Measurements from ENCODE around the gene KLHL41. TPM values are rescaled to one million over a fixed set of nuclear protein-coding genes. Genes with fewer than 3 reads are reported as not detected.
"Not testable (repeated sequence)": the region's sequence is repeated elsewhere in the genome, so short reads cannot be mapped to it uniquely, and the experiment has no call there.

Gene KLHL41
- total RNA-seq, 1 donor from 2014 or later = not detected

DNA sequence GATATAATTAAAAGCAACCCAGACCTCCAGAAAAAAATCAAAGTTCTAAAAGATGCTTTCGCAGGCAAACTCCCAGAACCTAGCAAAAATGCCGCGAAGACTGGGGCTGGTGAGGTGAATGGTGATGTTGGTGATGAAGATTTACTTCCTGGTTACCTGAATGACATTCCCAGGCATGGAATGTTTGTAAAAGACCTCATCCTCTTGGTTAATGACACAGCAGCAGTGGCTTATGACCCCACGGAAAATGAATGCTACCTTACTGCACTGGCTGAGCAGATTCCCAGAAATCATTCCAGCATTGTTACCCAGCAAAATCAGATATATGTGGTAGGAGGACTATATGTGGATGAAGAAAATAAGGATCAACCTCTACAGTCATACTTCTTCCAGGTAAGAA is 994 bp downstream of the KLHL41 start:
- DNase-seq (ENCODE audit: low read depth) (no peak), FAIRE-seq (no peak)
- no peaks in the 10 kb centered on the region for H3K27me3 ChIP-seq (ENCODE audit: control insufficient read depth, insufficient read depth, low read length)
- no peak overlapping the region for H3K4me3 ChIP-seq (ENCODE audit: low read depth, low read length)
- TF ChIP-seq, protein P1, sequence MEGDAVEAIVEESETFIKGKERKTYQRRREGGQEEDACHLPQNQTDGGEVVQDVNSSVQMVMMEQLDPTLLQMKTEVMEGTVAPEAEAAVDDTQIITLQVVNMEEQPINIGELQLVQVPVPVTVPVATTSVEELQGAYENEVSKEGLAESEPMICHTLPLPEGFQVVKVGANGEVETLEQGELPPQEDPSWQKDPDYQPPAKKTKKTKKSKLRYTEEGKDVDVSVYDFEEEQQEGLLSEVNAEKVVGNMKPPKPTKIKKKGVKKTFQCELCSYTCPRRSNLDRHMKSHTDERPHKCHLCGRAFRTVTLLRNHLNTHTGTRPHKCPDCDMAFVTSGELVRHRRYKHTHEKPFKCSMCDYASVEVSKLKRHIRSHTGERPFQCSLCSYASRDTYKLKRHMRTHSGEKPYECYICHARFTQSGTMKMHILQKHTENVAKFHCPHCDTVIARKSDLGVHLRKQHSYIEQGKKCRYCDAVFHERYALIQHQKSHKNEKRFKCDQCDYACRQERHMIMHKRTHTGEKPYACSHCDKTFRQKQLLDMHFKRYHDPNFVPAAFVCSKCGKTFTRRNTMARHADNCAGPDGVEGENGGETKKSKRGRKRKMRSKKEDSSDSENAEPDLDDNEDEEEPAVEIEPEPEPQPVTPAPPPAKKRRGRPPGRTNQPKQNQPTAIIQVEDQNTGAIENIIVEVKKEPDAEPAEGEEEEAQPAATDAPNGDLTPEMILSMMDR (IDR thresholded peaks at IDR 0.05; ENCODE audit: insufficient read depth, low read length, severe bottlenecking) = no peak
- H3K36me3 ChIP-seq (ENCODE audit: control insufficient read depth, insufficient read depth, low read length) = no peaks in the 10 kb centered on the region

DNA sequence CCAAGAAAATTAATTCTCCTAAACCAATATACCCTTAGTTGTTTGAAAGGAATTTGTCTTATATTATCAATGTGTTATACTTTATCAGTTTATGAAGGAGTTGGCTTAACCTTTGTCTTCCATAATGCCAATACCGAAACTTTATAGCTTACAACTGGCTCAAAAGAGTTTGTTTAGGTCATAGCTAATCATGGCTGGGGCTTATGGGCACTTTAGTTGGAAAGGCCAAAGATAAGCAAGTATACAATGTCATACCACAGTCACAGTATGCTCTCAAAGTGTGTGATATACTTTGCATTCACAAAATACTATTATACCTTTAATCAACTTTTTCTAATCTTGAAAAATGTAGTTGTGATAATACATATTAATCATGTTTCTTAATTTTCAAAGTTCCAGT is 2.3 kb downstream of the KLHL41 start:
- DNase-seq (ENCODE audit: low read depth) = no peak
- H3K36me3 ChIP-seq (ENCODE audit: control insufficient read depth, insufficient read depth, low read length) = no peaks in the 10 kb centered on the region
- TF ChIP-seq, protein P1 (IDR thresholded peaks at IDR 0.05; ENCODE audit: insufficient read depth, low read length, severe bottlenecking) = no peak
- no peak overlapping the region for H3K4me3 ChIP-seq (ENCODE audit: low read depth, low read length)
- no peaks in the 10 kb centered on the region for H3K27me3 ChIP-seq (ENCODE audit: control insufficient read depth, insufficient read depth, low read length)
- FAIRE-seq = no peak

DNA sequence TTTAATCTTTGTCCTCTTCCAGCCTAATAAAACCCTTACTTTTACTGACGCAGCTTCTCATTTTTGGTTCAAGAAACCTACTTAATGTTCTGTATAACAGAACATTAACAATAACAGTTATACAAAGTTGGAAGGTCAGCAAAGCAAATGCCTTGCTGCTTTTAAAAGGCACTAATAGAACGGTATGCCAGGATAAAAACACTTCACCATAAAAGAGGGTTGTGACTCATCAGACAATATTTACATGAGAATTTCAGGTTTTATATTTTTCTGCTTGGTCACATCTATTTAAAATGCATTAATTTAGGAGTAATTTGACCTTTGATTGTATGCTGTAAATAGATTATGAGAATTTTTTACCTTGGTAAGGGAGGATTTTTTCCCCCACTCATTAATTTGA is 3.0 kb downstream of the KLHL41 start:
- FAIRE-seq = no peak
- Histone ChIP-seq H3K27me3 (ENCODE audit: control insufficient read depth, insufficient read depth, low read length) (no peaks in the 10 kb centered on the region), H3K36me3 (ENCODE audit: control insufficient read depth, insufficient read depth, low read length) (no peaks in the 10 kb centered on the region), H3K4me3 (ENCODE audit: low read depth, low read length) (no peak overlapping the region)
- peak; percentile 39 for DNase-seq (ENCODE audit: low read depth)
- TF ChIP-seq, protein P1 (IDR thresholded peaks at IDR 0.05; ENCODE audit: insufficient read depth, low read length, severe bottlenecking) = no peak

DNA sequence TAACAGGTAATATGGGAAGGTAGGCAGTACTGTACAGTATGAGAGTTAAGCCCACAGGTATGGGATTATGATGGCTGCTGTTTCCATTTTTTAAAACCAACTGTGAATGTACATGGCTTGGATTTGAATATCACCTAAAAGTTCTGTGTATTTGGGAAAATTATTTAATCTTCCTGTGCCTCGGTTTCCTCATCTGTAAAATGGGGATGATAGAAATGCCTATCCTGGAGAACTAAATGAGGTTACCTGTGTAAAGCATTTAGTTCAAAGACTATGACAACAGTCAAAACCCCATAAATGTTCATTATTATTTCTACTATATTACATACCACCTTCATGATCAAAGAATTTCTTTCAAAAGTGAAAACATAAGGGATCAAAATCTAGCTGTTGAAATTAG is 3.6 kb downstream of the KLHL41 start:
- TF ChIP-seq, protein P1 (IDR thresholded peaks at IDR 0.05; ENCODE audit: insufficient read depth, low read length, severe bottlenecking) = no peak
- FAIRE-seq = no peak

DNA sequence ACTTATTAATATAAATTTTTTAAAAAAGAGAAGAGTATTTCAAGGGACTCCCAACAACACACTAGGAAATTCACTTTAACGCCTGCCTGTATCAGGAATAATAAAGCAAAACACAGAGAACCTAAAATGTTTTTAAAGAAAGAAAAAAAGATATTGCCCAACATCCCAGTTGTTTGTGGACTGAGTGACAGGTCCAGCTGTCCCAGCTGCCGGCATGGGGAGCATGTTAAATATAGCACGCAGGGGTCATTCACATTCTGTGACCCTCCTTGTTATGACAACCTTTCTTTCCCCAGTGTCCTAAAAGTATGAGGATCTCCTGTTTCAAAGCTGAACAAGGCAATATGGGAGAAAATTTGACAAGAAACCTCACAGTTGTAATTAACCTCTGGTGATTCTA is 4.4 kb downstream of the KLHL41 start:
- TF ChIP-seq, protein P1 (IDR thresholded peaks at IDR 0.05; ENCODE audit: insufficient read depth, low read length, severe bottlenecking) = no peak
- FAIRE-seq (no peak), DNase-seq (ENCODE audit: low read depth) (no peak)
- H3K27me3 ChIP-seq (ENCODE audit: control insufficient read depth, insufficient read depth, low read length) = no peaks in the 10 kb centered on the region
- no peaks in the 10 kb centered on the region for H3K36me3 ChIP-seq (ENCODE audit: control insufficient read depth, insufficient read depth, low read length)
- H3K4me3 ChIP-seq (ENCODE audit: low read depth, low read length) = no peak overlapping the region

More for the DNA sequence above, 3.6 kb downstream of the KLHL41 start:
- no peaks in the 10 kb centered on the region for H3K36me3 ChIP-seq (ENCODE audit: control insufficient read depth, insufficient read depth, low read length)
- no peaks in the 10 kb centered on the region for H3K27me3 ChIP-seq (ENCODE audit: control insufficient read depth, insufficient read depth, low read length)
- DNase-seq (ENCODE audit: low read depth) = no peak
- H3K4me3 ChIP-seq (ENCODE audit: low read depth, low read length) = no peak overlapping the region

DNA sequence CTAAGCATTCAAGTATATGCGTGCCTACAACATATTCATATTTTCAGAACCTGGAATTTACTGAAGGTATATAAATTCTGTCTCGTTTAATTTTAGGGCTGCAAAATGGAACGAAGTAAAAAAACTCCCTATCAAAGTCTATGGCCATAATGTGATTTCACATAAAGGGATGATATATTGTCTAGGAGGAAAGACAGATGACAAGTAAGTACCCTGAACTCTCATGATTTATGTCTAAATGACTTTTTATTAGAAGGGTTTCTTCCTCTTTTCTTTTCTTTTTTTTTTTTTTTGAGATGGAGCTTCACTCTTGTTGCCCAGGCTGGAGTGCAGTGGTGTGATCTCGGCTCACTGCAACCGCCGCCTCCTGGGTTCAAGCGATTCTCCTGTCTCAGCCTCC is 5.3 kb downstream of the KLHL41 start:
- not testable (repeated sequence) for H3K4me3 ChIP-seq (ENCODE audit: low read depth, low read length); DNase-seq (ENCODE audit: low read depth); H3K36me3 ChIP-seq (ENCODE audit: control insufficient read depth, insufficient read depth, low read length); H3K27me3 ChIP-seq (ENCODE audit: control insufficient read depth, insufficient read depth, low read length); FAIRE-seq

DNA sequence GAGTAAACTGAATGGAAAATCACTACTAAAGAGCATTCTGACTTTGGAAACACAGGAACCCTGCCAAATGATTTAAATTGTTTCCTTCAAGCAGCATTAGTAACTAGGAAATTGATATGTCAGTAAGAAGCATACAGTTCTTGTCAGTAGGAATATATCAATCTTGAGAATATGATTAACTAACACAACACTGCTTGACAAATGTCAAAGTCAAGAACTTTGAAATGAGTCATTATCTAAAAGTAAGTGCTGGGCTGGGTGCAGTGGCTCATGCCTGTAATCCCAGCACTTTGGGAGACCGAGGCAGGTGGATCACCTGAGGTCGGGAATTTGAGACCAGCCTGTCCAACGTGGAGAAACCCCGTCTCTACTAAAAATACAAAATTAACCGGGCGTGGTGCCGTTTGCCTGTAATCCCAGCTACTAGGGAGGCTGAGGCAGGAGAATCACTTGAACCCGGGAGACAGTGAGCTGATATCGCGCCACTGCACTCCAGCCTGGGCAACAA is 7.0 kb downstream of the KLHL41 start:
- H3K36me3 ChIP-seq (ENCODE audit: control insufficient read depth, insufficient read depth, low read length); DNase-seq (ENCODE audit: low read depth); H3K4me3 ChIP-seq (ENCODE audit: low read depth, low read length); FAIRE-seq; H3K27me3 ChIP-seq (ENCODE audit: control insufficient read depth, insufficient read depth, low read length): not testable (repeated sequence)
